HepG2 (cell line): Measurements from ENCODE around the gene RAB3IP. TPM values are rescaled to one million over a fixed set of nuclear protein-coding genes. Genes with fewer than 3 reads are reported as not detected.

Source experiments
- HNRNPK ChIP-seq: fragments of 200-400 bp; formaldehyde crosslinking; IDR thresholded peaks from 2 replicates; pipeline ENCODE4 v1.6.1; 2018; ENCODE audit warnings: low read length, low read depth, moderate library complexity, mild to moderate bottlenecking; ENCODE audit not compliant: poor library complexity, severe bottlenecking
- HOXA5 ChIP-seq: sonication (generic); formaldehyde crosslinking; IDR thresholded peaks from 2 replicates; pipeline ENCODE4 v1.4.0; 2020; ENCODE audit warnings: missing genetic modification reagents
- MAZ ChIP-seq, 2 experiments: sonication (generic) in 1 of 2; formaldehyde crosslinking in 1 of 2; IDR thresholded peaks; 2 replicates each; pipeline versions ENCODE4 v1.5.0 to v1.6.1; 2012 to 2020; ENCODE audit warnings: low read depth in 2 of 2, mild to moderate bottlenecking in 2 of 2, borderline replicate concordance in 1 of 2, improper control_type of control experiment in 1 of 2, low read length in 1 of 2, missing genetic modification reagents in 1 of 2, moderate library complexity in 1 of 2
- MED1 ChIP-seq: sonication (generic); formaldehyde crosslinking; IDR thresholded peaks from 2 replicates; pipeline ENCODE4 v1.4.0; 2020; ENCODE audit warnings: missing genetic modification reagents
- RFX5 ChIP-seq: IDR thresholded peaks from 2 replicates; pipeline ENCODE4 v1.6.1; 2011; ENCODE audit warnings: low read depth, low read length, improper control_type of control experiment
- RORA ChIP-seq: sonication (generic); formaldehyde crosslinking; IDR thresholded peaks from 2 replicates; pipeline ENCODE4 v1.5.0; 2020; ENCODE audit warnings: mild to moderate bottlenecking, missing genetic modification reagents, moderate library complexity
- SIX1 ChIP-seq: sonication (generic); formaldehyde crosslinking; IDR thresholded peaks from 2 replicates; pipeline ENCODE4 v1.4.0; 2020; ENCODE audit warnings: missing genetic modification reagents, borderline replicate concordance
- SMC3 ChIP-seq: IDR thresholded peaks from 2 replicates; pipeline ENCODE4 v1.6.1; 2011; ENCODE audit warnings: low read length, improper control_type of control experiment
- TAF15 ChIP-seq: fragments of 200-400 bp; formaldehyde crosslinking; IDR thresholded peaks from one replicate; pipeline ENCODE4 v1.6.1; 2018; ENCODE audit warnings: mild to moderate bottlenecking, low read depth, low read length; ENCODE audit not compliant: poor library complexity, severe bottlenecking
- ZFYVE20 ChIP-seq: sonication (generic); formaldehyde crosslinking; IDR thresholded peaks from 2 replicates; pipeline ENCODE4 v1.8.0; 2023; ENCODE audit warnings: low read depth, mild to moderate bottlenecking, moderate library complexity, missing genetic modification reagents, borderline replicate concordance
- ZNF30 ChIP-seq: sonication (generic); formaldehyde crosslinking; IDR thresholded peaks from 2 replicates; pipeline ENCODE4 v1.5.0; 2020; ENCODE audit warnings: mild to moderate bottlenecking, missing genetic modification reagents
- ZNF44 ChIP-seq: sonication (generic); formaldehyde crosslinking; IDR thresholded peaks from 2 replicates; pipeline ENCODE4 v1.5.1; 2020; ENCODE audit warnings: mild to moderate bottlenecking, missing genetic modification reagents
- polyA plus RNA-seq, 8 experiments: library from polyadenylated mRNA; depleted of rRNA in 3 of 8; stranded (reverse) in 7 of 8; unstranded in 1 of 8; fragments of >200 nt; fragmentation: Illumina TruSeq in 4 of 8; extraction: Trizol in 4 of 8; gene quantifications; 2 replicates each; pipeline versions ENCODE4 v1.2.1 to v1.2.3, GENCODE V29; 2011 to 2016; ENCODE audit warnings: low read depth in 4 of 8, missing spikeins in 1 of 8, mixed read lengths in 1 of 8; ENCODE audit not compliant: insufficient read depth in 1 of 8
- total RNA-seq, 5 experiments: library from RNA; depleted of rRNA; stranded (reverse); fragments of >200 nt; fragmentation: Illumina TruSeq; extraction: Trizol; gene quantifications; 2 replicates each; pipeline ENCODE4 v1.2.3, GENCODE V29; 2016; ENCODE audit warnings: low read depth in 1 of 5
- TF ChIP-seq, protein P1 (sequence below): sonication (generic); formaldehyde crosslinking; IDR thresholded peaks from 2 replicates; pipeline ENCODE4 v1.4.0; 2020; ENCODE audit warnings: mild to moderate bottlenecking, missing genetic modification reagents
- TF ChIP-seq, protein P2 (sequence below): IDR thresholded peaks from 2 replicates; pipeline ENCODE4 v1.6.1; 2018; ENCODE audit warnings: missing genetic modification reagents, mild to moderate bottlenecking, missing compliant biosample characterization
- TF ChIP-seq, protein P3 (sequence below): sonication (generic); formaldehyde crosslinking; conservative IDR thresholded peaks from 2 replicates; pipeline ENCODE4 v1.8.1; 2023; ENCODE audit warnings: missing genetic modification reagents
- TF ChIP-seq, protein P4 (sequence below): sonication (generic); formaldehyde crosslinking; IDR thresholded peaks from 2 replicates; pipeline ENCODE4 v1.5.0; 2020; ENCODE audit warnings: missing genetic modification reagents

Gene RAB3IP
- total and polyA plus RNA-seq, 2 of the 13 experiments (the other 11 are each of a cell fraction or from before 2014, with no cell fraction given), result 33.6 to 41.1 TPM

DNA sequence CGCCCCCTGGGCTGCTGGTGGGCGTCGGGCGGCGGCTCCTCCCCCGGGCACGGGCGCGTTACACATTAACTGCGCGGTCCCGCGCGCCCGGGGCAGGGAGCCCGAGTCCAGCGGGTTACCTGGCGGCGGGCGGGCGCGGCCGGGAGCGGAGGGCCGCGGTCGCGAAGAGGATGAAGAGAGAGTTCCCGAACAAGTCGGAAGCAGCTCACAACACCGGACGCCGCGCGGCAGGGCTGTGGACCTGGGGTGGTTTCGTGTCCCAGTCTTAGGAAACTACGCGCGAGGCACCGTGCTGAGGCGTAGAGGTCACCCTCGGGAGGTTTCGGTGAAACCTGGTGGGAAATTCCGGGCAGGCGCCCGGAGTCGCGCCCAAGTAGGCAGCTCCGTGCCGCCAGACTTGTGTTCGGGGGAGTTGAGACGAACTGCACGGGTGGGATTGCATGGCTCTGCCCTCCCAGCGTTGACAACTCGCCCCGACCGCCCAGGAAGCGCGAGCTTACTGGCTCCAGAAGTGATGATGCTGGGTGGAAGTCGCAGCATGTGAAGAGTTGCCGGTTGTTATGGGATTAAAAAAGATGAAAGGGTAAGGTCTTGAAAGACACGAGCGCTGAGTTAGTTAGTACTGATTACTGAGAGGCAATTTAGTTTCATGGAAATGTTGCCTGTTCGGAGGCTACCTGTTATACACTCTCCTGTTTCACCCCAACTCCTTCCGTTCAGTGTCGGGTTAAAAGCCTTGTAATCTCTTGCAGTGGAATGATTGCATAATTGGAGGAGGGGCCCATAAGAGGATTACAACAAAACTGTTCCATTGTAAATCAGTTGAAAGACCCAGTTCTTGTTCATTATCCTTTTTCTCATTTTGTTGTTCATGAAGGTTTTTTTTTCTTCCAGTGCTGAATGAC, 879 bp downstream of the RAB3IP start (continued):
- TF ChIP-seq, protein P1, sequence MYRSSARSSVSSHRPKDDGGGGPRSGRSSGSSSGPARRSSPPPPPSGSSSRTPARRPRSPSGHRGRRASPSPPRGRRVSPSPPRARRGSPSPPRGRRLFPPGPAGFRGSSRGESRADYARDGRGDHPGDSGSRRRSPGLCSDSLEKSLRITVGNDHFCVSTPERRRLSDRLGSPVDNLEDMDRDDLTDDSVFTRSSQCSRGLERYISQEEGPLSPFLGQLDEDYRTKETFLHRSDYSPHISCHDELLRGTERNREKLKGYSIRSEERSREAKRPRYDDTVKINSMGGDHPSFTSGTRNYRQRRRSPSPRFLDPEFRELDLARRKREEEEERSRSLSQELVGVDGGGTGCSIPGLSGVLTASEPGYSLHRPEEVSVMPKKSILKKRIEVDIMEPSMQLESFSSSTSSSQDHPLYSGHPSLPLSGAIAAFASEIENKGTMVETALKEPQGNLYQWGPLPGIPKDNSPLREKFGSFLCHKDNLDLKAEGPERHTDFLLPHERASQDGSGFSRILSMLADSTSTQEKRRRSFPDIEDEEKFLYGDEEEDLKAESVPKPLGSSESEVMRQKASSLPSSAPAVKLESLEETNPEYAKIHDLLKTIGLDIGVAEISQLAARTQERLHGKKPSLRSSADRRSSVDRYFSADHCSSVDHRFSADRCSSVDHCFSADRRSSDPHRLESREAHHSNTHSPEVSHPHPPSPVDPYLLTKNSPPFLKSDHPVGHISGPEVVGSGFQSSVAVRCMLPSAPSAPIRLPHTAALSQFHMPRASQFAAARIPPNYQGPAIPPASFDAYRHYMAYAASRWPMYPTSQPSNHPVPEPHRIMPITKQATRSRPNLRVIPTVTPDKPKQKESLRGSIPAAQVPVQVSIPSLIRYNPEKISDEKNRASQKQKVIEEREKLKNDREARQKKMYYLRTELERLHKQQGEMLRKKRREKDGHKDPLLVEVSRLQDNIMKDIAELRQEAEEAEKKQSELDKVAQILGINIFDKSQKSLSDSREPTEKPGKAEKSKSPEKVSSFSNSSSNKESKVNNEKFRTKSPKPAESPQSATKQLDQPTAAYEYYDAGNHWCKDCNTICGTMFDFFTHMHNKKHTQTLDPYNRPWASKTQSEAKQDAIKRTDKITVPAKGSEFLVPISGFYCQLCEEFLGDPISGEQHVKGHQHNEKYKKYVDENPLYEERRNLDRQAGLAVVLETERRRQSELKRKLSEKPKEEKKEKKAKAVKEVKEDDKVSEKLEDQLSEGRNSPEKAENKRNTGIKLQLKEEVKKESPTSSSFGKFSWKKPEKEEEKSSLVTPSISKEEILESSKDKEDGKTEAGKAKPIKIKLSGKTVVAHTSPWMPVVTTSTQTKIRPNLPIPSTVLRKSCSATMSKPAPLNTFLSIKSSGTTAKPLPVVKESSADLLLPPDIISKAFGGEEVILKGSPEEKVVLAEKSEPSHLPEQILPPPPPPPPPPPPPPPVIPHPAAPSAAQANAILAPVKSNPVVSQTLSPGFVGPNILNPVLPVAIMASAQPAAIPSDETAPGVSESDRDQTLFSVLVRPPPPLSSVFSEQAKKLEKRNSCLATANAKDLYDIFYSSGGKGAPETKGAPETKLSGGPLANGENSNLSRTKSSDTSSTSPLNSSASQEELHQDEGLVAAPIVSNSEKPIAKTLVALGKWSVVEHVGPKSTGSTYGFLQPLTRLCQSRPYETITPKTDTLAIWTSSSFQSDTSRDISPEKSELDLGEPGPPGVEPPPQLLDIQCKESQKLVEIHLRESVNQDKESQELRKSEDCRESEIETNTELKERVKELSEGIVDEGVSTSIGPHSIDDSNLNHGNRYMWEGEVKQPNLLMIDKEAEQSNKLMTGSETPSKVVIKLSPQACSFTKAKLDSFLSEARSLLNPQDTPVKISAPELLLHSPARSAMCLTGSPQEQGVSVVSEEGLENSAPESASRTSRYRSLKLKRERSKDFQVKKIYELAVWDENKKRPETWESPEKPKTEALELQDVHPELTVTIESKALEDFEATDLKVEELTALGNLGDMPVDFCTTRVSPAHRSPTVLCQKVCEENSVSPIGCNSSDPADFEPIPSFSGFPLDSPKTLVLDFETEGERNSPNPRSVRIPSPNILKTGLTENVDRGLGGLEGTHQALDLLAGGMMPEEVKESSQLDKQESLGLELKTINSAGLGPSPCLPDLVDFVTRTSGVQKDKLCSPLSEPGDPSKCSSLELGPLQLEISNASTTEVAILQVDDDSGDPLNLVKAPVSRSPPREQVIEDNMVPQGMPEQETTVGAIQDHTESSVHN (CRISPR knock-in tag), result no peak
- TF ChIP-seq, protein P2, sequence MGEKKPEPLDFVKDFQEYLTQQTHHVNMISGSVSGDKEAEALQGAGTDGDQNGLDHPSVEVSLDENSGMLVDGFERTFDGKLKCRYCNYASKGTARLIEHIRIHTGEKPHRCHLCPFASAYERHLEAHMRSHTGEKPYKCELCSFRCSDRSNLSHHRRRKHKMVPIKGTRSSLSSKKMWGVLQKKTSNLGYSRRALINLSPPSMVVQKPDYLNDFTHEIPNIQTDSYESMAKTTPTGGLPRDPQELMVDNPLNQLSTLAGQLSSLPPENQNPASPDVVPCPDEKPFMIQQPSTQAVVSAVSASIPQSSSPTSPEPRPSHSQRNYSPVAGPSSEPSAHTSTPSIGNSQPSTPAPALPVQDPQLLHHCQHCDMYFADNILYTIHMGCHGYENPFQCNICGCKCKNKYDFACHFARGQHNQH (CRISPR knock-in tag), result 0 out of 2 replicates have a peak, but pooled peaks have one; percentile 21
- TF ChIP-seq ZNF44 (CRISPR knock-in tag) (no peak), RORA (CRISPR knock-in tag) (no peak), SIX1 (CRISPR knock-in tag) (no peak), MED1 (CRISPR knock-in tag) (no peak), TAF15 (no peak), HOXA5 (CRISPR knock-in tag) (peak; percentile 45; the same call in 1 of the 2 replicates), MAZ (IDR thresholded peaks at IDR 0.05; ENCODE audit: borderline replicate concordance, low read depth, low read length) (no peak), MAZ (CRISPR knock-in tag; IDR thresholded peaks at IDR 0.05; ENCODE audit: low read depth) (peak; percentile 8; the same call in 1 of the 2 replicates), HNRNPK (peak; percentile 24), SMC3 (no peak; the same call in 1 of the 2 replicates), ZNF30 (CRISPR knock-in tag) (no peak), RFX5 (no peak), ZFYVE20 (CRISPR knock-in tag) (no peak)
- TF ChIP-seq, protein P3, sequence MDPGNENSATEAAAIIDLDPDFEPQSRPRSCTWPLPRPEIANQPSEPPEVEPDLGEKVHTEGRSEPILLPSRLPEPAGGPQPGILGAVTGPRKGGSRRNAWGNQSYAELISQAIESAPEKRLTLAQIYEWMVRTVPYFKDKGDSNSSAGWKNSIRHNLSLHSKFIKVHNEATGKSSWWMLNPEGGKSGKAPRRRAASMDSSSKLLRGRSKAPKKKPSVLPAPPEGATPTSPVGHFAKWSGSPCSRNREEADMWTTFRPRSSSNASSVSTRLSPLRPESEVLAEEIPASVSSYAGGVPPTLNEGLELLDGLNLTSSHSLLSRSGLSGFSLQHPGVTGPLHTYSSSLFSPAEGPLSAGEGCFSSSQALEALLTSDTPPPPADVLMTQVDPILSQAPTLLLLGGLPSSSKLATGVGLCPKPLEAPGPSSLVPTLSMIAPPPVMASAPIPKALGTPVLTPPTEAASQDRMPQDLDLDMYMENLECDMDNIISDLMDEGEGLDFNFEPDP (CRISPR knock-in tag), result no peak
- TF ChIP-seq, protein P4, sequence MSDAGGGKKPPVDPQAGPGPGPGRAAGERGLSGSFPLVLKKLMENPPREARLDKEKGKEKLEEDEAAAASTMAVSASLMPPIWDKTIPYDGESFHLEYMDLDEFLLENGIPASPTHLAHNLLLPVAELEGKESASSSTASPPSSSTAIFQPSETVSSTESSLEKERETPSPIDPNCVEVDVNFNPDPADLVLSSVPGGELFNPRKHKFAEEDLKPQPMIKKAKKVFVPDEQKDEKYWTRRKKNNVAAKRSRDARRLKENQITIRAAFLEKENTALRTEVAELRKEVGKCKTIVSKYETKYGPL (CRISPR knock-in tag), result peak; percentile 83; the same call in 1 of the 2 replicates
